Measurements from ENCODE around the gene CPNE1. TPM values are rescaled to one million over a fixed set of nuclear protein-coding genes. Genes with fewer than 3 reads are reported as not detected.

The CPNE1 gene
- total and polyA plus RNA-seq, 9 donors = 45.6 to 176 (median 145) TPM

DNA sequence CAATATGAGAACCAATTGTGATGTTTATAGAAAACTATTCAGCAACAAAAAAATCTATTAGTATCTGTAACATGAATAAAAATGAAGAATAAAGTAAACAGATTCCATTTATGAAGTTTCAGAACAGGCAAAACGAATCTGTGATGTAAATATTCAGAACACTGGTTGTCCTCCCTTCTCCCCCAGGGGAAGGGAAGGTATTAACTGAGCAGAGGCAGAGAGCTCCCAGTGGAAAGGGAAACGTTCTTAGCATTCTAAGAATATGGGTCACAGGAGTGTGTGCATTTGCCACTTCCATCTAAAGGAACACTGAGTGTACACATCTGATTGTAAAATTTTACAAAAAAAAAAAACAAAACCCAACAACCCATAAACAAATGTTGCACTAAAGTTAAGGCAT is 25.9 kb downstream of the CPNE1 start:
- Histone ChIP-seq H3K4me3 (ENCODE audit: low read length) (no peak overlapping the region), H3K4me1 (ENCODE audit: control insufficient read depth, insufficient read depth, low read length) (peaks cover 4% of the 10 kb centered on the region), H3K27me3 (ENCODE audit: control insufficient read depth, insufficient read depth, low read length) (no peaks in the 10 kb centered on the region), H3K36me3 (ENCODE audit: control insufficient read depth, insufficient read depth, low read length) (peaks cover 2% of the 10 kb centered on the region), H3K9me3 (replicated peaks; ENCODE audit: control insufficient read depth, low read depth, low read length) (no peaks in the 10 kb centered on the region), H3K27ac (ENCODE audit: low read length) (no peak overlapping the region)
- no CpG with 5 or more reads among the region's 2 CpGs for WGBS (ENCODE audit: insufficient coverage)
- DNase-seq = no peak

GRCh38 chr20:35637276-35637675 is 27.4 kb downstream of the CPNE1 start:
- Histone ChIP-seq H3K27ac (ENCODE audit: low read length) (no peak overlapping the region), H3K9me3 (replicated peaks; ENCODE audit: control insufficient read depth, low read depth, low read length) (no peaks in the 10 kb centered on the region), H3K4me3 (ENCODE audit: low read length) (no peak overlapping the region), H3K36me3 (ENCODE audit: control insufficient read depth, insufficient read depth, low read length) (peaks cover 5% of the 10 kb centered on the region), H3K4me1 (ENCODE audit: control insufficient read depth, insufficient read depth, low read length) (peaks cover 4% of the 10 kb centered on the region), H3K27me3 (ENCODE audit: control insufficient read depth, insufficient read depth, low read length) (no peaks in the 10 kb centered on the region)
- 85% methylated on average over 6 of the region's 6 CpGs for whole genome bisulfite sequencing (ENCODE audit: insufficient coverage)
- no peak for DNase-seq

DNA sequence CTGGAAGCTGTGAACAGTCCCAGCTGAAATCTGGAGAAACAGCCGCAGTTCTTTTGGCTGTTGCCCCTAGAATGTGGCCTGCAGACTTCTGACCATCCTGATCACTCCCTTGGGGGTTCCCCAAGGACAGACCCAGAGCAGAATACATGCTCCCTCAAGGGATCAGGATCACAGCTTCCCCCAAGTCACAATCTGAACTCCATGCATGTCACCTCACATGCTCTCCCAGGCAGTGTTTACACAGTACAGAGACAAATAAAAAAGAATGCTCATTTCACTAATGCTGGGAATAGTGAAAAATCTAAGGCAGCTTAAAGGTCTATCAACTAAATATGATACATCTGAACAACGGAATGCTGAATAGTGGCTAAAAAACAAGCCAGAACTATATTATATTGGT is 28.6 kb downstream of the CPNE1 start:
- Histone ChIP-seq H3K4me3 (ENCODE audit: low read length) (no peak overlapping the region), H3K27me3 (ENCODE audit: control insufficient read depth, insufficient read depth, low read length) (no peaks in the 10 kb centered on the region), H3K4me1 (ENCODE audit: control insufficient read depth, insufficient read depth, low read length) (peaks cover 4% of the 10 kb centered on the region), H3K36me3 (ENCODE audit: control insufficient read depth, insufficient read depth, low read length) (peaks cover 17% of the 10 kb centered on the region), H3K9me3 (replicated peaks; ENCODE audit: control insufficient read depth, low read depth, low read length) (no peaks in the 10 kb centered on the region), H3K27ac (ENCODE audit: low read length) (no peak overlapping the region)
- no peak for DNase-seq
- 73% methylated on average over 1 of the region's 2 CpGs for WGBS (ENCODE audit: insufficient coverage)

DNA sequence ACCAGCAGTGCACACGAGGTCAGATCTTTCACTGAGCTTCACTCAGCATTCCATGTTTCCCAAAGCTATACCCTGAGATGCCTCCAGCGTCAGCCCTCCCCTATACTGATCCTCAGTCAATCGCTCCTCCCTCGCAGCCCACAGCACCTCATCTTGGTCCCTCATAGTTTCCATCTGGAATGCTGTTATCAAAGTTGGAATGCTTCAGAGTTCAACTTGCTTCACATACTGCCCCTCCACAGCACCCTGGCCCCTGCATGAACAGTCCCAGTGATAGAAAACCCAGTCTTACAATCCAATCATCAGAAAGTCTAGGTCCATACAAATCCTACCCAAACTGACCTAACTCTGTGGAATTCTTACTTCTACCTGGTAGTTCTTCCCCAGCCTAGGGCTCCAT is 29.0 kb downstream of the CPNE1 start:
- WGBS (ENCODE audit: insufficient coverage) = 83% methylated on average over 1 of the region's 4 CpGs
- DNase-seq = no peak
- Histone ChIP-seq H3K27me3 (ENCODE audit: control insufficient read depth, insufficient read depth, low read length) (no peaks in the 10 kb centered on the region), H3K4me3 (ENCODE audit: low read length) (no peak overlapping the region), H3K36me3 (ENCODE audit: control insufficient read depth, insufficient read depth, low read length) (peaks cover 21% of the 10 kb centered on the region), H3K4me1 (ENCODE audit: control insufficient read depth, insufficient read depth, low read length) (peaks cover 2% of the 10 kb centered on the region), H3K9me3 (replicated peaks; ENCODE audit: control insufficient read depth, low read depth, low read length) (no peaks in the 10 kb centered on the region), H3K27ac (ENCODE audit: low read length) (no peak overlapping the region)

- 97% methylated on average over 7 of the region's 13 CpGs for WGBS (ENCODE audit: insufficient coverage)
- peaks cover 2% of the 10 kb centered on the region for H3K4me1 ChIP-seq (ENCODE audit: control insufficient read depth, insufficient read depth, low read length)
- no peak for DNase-seq
- H3K9me3 ChIP-seq (replicated peaks; ENCODE audit: control insufficient read depth, low read depth, low read length) = no peaks in the 10 kb centered on the region
- H3K27ac ChIP-seq (ENCODE audit: low read length) = no peak overlapping the region
- H3K4me3 ChIP-seq (ENCODE audit: low read length) = no peak overlapping the region
- no peaks in the 10 kb centered on the region for H3K27me3 ChIP-seq (ENCODE audit: control insufficient read depth, insufficient read depth, low read length)
- peaks cover 41% of the 10 kb centered on the region for H3K36me3 ChIP-seq (ENCODE audit: control insufficient read depth, insufficient read depth, low read length)
Observed at GRCh38 chr20:35632539-35633115, 32.1 kb downstream of the CPNE1 start.

DNA sequence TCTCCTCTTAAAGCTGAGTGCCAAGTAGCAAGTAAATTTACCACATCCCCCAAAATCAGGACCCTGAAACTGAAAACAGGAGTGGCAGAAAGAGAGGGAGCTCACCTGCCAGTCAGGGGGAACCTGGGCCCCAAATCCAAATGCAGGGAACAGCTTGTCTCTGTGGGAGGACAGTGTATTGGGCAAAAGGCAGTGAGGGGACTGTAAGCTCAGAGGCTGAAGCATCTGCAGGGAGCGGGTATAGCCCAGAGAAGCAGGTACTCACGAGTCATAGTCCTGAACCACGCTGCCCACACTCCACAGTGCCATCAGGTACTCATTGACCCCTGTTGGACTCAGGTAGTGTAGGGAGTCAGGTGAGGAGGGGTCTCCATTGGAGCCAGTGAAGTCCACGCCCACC is 34.1 kb downstream of the CPNE1 start:
- Histone ChIP-seq H3K4me1 (ENCODE audit: control insufficient read depth, insufficient read depth, low read length) (no peaks in the 10 kb centered on the region), H3K27ac (ENCODE audit: low read length) (no peak overlapping the region), H3K36me3 (ENCODE audit: control insufficient read depth, insufficient read depth, low read length) (peaks cover 59% of the 10 kb centered on the region), H3K9me3 (replicated peaks; ENCODE audit: control insufficient read depth, low read depth, low read length) (no peaks in the 10 kb centered on the region), H3K4me3 (ENCODE audit: low read length) (no peak overlapping the region), H3K27me3 (ENCODE audit: control insufficient read depth, insufficient read depth, low read length) (no peaks in the 10 kb centered on the region)
- 100% methylated on average over 1 of the region's 4 CpGs for WGBS (ENCODE audit: insufficient coverage)
- no peak for DNase-seq

GRCh38 chr20:35629427-35630145 is 35.1 kb downstream of the CPNE1 start:
- WGBS (ENCODE audit: insufficient coverage) = 91% methylated on average over 8 of the region's 12 CpGs
- Histone ChIP-seq H3K4me3 (ENCODE audit: low read length) (no peak overlapping the region), H3K4me1 (ENCODE audit: control insufficient read depth, insufficient read depth, low read length) (no peaks in the 10 kb centered on the region), H3K9me3 (replicated peaks; ENCODE audit: control insufficient read depth, low read depth, low read length) (no peaks in the 10 kb centered on the region), H3K27me3 (ENCODE audit: control insufficient read depth, insufficient read depth, low read length) (no peaks in the 10 kb centered on the region), H3K27ac (ENCODE audit: low read length) (no peak overlapping the region), H3K36me3 (ENCODE audit: control insufficient read depth, insufficient read depth, low read length) (peaks cover 65% of the 10 kb centered on the region)
- no peak for DNase-seq

DNA sequence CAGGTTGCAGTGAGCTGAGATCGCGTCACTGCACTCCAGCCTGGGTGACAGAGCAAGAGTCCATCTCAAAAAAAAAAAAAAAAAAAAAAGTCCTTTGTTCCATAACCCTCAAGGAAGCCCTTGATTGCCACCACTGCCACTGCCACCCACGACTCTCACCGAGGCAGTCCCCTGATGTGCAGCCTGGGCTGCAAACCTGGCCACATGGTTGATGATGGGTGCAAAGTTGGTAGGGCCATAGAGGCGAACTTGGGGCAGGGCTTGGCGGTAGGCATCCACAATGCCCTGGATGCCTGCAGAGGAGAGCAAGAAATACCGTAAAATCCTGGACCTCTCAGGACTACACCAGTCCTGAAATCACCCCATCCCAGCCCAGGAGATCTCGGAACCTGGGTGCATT is 37.6 kb downstream of the CPNE1 start:
- 100% methylated on average over 1 of the region's 8 CpGs for WGBS (ENCODE audit: insufficient coverage)
- no peak for DNase-seq
- no peaks in the 10 kb centered on the region for H3K9me3 ChIP-seq (replicated peaks; ENCODE audit: control insufficient read depth, low read depth, low read length)

GRCh38 chr20:35626386-35627001 is 38.2 kb downstream of the CPNE1 start:
- no peaks in the 10 kb centered on the region for H3K27me3 ChIP-seq (ENCODE audit: control insufficient read depth, insufficient read depth, low read length)
- H3K36me3 ChIP-seq (ENCODE audit: control insufficient read depth, insufficient read depth, low read length) = peaks cover 55% of the 10 kb centered on the region
- H3K4me1 ChIP-seq (ENCODE audit: control insufficient read depth, insufficient read depth, low read length) = no peaks in the 10 kb centered on the region
- no peak overlapping the region for H3K4me3 ChIP-seq (ENCODE audit: low read length)
- DNase-seq = no peak
- H3K27ac ChIP-seq (ENCODE audit: low read length) = no peak overlapping the region
- 91% methylated on average over 10 of the region's 13 CpGs for WGBS (ENCODE audit: insufficient coverage)
- no peaks in the 10 kb centered on the region for H3K9me3 ChIP-seq (replicated peaks; ENCODE audit: control insufficient read depth, low read depth, low read length)

More for the DNA sequence above, 37.6 kb downstream of the CPNE1 start:
- H3K27ac ChIP-seq (ENCODE audit: low read length) = no peak overlapping the region
- no peaks in the 10 kb centered on the region for H3K27me3 ChIP-seq (ENCODE audit: control insufficient read depth, insufficient read depth, low read length)
- no peaks in the 10 kb centered on the region for H3K4me1 ChIP-seq (ENCODE audit: control insufficient read depth, insufficient read depth, low read length)
- peaks cover 60% of the 10 kb centered on the region for H3K36me3 ChIP-seq (ENCODE audit: control insufficient read depth, insufficient read depth, low read length)
- no peak overlapping the region for H3K4me3 ChIP-seq (ENCODE audit: low read length)

DNA sequence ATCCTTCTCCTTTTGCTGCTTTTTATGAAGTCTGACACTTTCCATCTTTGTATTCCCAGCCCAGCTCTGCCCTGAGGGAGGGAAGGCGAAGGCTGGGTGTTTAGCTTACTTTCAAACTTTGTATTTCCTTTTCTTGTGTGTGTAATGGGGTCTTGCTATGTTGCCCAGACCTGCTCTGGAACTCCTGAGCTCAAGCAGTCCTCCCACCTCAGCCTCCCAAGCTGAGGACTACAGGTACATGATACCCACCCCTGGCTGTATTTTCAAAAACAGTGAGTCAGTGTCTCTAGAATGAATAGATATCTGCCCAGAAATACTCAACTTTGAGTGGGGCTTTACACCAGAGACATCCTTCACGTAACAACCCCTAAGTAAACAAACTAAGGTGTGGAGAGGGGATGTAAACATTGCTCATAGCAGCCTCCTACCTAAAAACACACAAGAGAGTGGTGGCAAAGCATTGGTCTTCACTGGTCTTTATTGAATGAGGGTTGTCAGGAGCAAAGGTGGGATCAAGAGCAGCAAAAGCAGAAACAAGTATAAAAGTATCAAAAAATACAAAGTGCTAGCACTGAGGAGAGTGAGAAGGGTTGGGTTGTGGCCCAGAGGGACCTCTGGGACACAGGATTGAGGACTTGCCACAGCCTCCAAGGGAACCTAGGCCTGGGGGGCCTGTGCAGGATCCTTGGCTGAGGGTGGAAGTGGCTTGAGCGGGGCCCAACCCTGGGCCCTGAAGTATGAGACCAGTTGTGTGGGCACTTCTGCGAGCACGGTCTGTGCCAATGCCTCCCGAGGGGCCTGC is 38.9 kb downstream of the CPNE1 start:
- DNase-seq = no peak
- Histone ChIP-seq H3K4me1 (ENCODE audit: control insufficient read depth, insufficient read depth, low read length) (no peaks in the 10 kb centered on the region), H3K27me3 (ENCODE audit: control insufficient read depth, insufficient read depth, low read length) (no peaks in the 10 kb centered on the region), H3K4me3 (ENCODE audit: low read length) (no peak overlapping the region), H3K9me3 (replicated peaks; ENCODE audit: control insufficient read depth, low read depth, low read length) (no peaks in the 10 kb centered on the region), H3K36me3 (ENCODE audit: control insufficient read depth, insufficient read depth, low read length) (peaks cover 54% of the 10 kb centered on the region), H3K27ac (ENCODE audit: low read length) (no peak overlapping the region)
- no CpG with 5 or more reads among the region's 6 CpGs for WGBS (ENCODE audit: insufficient coverage)

Data from muscle of leg (tissue), 11 donors.